PC-9 (cell line): ENCODE results near the gene SCRN3. TPM values are rescaled to one million over a fixed set of nuclear protein-coding genes. Genes with fewer than 3 reads are reported as not detected.

Experiments used
- BruUV-seq: library from RNA; stranded (reverse); fragments of 400-500 nt; replicated peaks from 2 replicates; lab custom pipeline; 2021; lab: Mats Ljungman, UMichigan
- CTCF ChIA-PET: fragments of 300-600 bp; sonication (Branson Sonifier 250); formaldehyde crosslinking; loops from one replicate; lab custom pipeline; 2022; ENCODE audit warnings: antibody characterized with exemption; lab: Charles Lee
- POLR2A ChIA-PET: fragments of 300-600 bp; sonication (Branson Sonifier 250); formaldehyde crosslinking; loops from one replicate; lab custom pipeline; 2022; ENCODE audit warnings: antibody characterized with exemption; ENCODE audit not compliant: unreplicated experiment; lab: Charles Lee
- DNase-seq, 2 experiments: peaks; one replicate each; pipeline versions ENCODE4 v3.0.0 to v3.0.0-alpha.2; 2015 to 2022; ENCODE audit warnings: mixed read lengths in 1 of 2
- H2AFZ ChIP-seq: fragments of 200-600 bp; sonication (generic); 2 replicates; pipeline ENCODE4 v1.8.1; 2017; ENCODE audit warnings: antibody characterized with exemption
- H3F3A ChIP-seq: fragments of 200-600 bp; sonication (generic); 2 replicates; pipeline ENCODE4 v1.8.1; 2017; ENCODE audit warnings: antibody characterized with exemption, mild to moderate bottlenecking, low read depth; ENCODE audit not compliant: insufficient read depth
- H3K27ac ChIP-seq: fragments of 200-600 bp; sonication (generic); 2 replicates; pipeline ENCODE4 v1.6.1; 2016; ENCODE audit warnings: mixed run types
- H3K27me3 ChIP-seq: fragments of 200-600 bp; sonication (generic); 2 replicates; pipeline ENCODE4 v1.6.1; 2016; ENCODE audit warnings: low read depth, mixed run types; ENCODE audit not compliant: insufficient read depth
- H3K36me3 ChIP-seq: fragments of 200-600 bp; sonication (generic); 2 replicates; pipeline ENCODE4 v1.6.1; 2016; ENCODE audit warnings: low read depth, mixed run types
- H3K4me1 ChIP-seq: fragments of 200-600 bp; sonication (generic); replicated peaks from 2 replicates; pipeline ENCODE4 v1.6.1; 2016; ENCODE audit warnings: mixed run types; ENCODE audit not compliant: insufficient read depth
- H3K4me2 ChIP-seq: fragments of 200-600 bp; sonication (generic); 2 replicates; pipeline ENCODE4 v1.6.1; 2017; ENCODE audit warnings: mixed run types
- H3K4me3 ChIP-seq: fragments of 200-600 bp; sonication (generic); 2 replicates; pipeline ENCODE4 v1.6.1; 2016; ENCODE audit warnings: mixed run types
- H3K79me2 ChIP-seq: fragments of 200-600 bp; sonication (generic); 2 replicates; pipeline ENCODE4 v1.6.1; 2017; ENCODE audit warnings: low read depth, mixed run types
- H3K9me2 ChIP-seq: fragments of 200-600 bp; sonication (generic); 2 replicates; pipeline ENCODE4 v1.8.1; 2017; ENCODE audit warnings: mild to moderate bottlenecking; ENCODE audit not compliant: insufficient read depth
- H3K9me3 ChIP-seq: fragments of 200-600 bp; sonication (generic); 2 replicates; pipeline ENCODE4 v1.8.1; 2016; ENCODE audit warnings: low read depth; ENCODE audit not compliant: insufficient read depth
- H4K20me1 ChIP-seq: fragments of 200-600 bp; sonication (generic); 2 replicates; pipeline ENCODE4 v1.8.1; 2017; ENCODE audit not compliant: insufficient read depth
- EZH2 ChIP-seq: fragments of 200-600 bp; sonication (generic); IDR thresholded peaks from 2 replicates; pipeline ENCODE4 v1.8.0; 2017; ENCODE audit warnings: antibody characterized with exemption, low read depth
- intact Hi-C: fragments of 100-400 bp; cut with micrococcal nuclease; formaldehyde crosslinking; loops from one replicate; pipeline ENCODE4 v1.10.0; 2022; ENCODE audit not compliant: unreplicated experiment
- total RNA-seq: library from RNA; stranded (reverse); gene quantifications from 2 replicates; pipeline ENCODE4 v1.2.3, GENCODE V29; 2021
- TF ChIP-seq, protein P1 (sequence below): fragments of 200-600 bp; sonication (generic); conservative IDR thresholded peaks from 2 replicates; pipeline ENCODE4 v1.6.1; 2017; ENCODE audit warnings: mixed run types, antibody characterized with exemption, mild to moderate bottlenecking, moderate library complexity

SCRN3 gene
- total RNA-seq, 1 experiment from 2014 or later: 28.7 TPM

DNA sequence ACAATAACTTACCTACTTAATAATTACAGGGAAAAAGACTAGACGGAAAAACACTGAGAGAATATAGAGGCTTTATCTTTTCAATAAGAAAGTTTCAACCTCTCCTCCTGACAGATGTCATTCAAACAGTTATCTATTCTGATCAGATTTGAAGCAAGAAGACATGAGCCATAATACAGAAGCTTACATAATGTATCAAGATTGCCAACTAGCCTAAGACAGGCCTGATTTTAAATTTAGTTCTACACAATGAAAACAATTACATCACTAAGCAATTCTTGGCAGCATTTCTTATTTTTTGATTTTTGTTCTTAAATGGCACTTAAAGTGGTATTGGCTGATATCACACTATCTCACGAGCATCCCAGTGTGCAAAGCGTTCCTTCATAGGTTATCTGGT is 49.7 kb downstream of the SCRN3 start:
- Histone ChIP-seq H3K9me3 (no peaks in the 10 kb centered on the region), H3K4me2 (no peak overlapping the region), H3K36me3 (no peaks in the 10 kb centered on the region), H3K4me3 (no peak overlapping the region), H3K27me3 (no peaks in the 10 kb centered on the region), H3K27ac (no peak overlapping the region), H3K79me2 (no peaks in the 10 kb centered on the region), H3K4me1 (peaks cover 19% of the 10 kb centered on the region), H4K20me1 (no peaks in the 10 kb centered on the region), H2AFZ (no peak overlapping the region), H3F3A (peaks cover 7% of the 10 kb centered on the region; the same call in 1 of the 2 replicates), H3K9me2 (no peaks in the 10 kb centered on the region)
- ChIA-PET CTCF (no interaction called here), POLR2A (no interaction called here)
- TF ChIP-seq, protein P1, sequence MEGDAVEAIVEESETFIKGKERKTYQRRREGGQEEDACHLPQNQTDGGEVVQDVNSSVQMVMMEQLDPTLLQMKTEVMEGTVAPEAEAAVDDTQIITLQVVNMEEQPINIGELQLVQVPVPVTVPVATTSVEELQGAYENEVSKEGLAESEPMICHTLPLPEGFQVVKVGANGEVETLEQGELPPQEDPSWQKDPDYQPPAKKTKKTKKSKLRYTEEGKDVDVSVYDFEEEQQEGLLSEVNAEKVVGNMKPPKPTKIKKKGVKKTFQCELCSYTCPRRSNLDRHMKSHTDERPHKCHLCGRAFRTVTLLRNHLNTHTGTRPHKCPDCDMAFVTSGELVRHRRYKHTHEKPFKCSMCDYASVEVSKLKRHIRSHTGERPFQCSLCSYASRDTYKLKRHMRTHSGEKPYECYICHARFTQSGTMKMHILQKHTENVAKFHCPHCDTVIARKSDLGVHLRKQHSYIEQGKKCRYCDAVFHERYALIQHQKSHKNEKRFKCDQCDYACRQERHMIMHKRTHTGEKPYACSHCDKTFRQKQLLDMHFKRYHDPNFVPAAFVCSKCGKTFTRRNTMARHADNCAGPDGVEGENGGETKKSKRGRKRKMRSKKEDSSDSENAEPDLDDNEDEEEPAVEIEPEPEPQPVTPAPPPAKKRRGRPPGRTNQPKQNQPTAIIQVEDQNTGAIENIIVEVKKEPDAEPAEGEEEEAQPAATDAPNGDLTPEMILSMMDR: no peak
- no peak for TF ChIP-seq EZH2
- DNase-seq: no peak
- intact Hi-C loops: no loop called here
- BruUV-seq: no TSS peak

DNA sequence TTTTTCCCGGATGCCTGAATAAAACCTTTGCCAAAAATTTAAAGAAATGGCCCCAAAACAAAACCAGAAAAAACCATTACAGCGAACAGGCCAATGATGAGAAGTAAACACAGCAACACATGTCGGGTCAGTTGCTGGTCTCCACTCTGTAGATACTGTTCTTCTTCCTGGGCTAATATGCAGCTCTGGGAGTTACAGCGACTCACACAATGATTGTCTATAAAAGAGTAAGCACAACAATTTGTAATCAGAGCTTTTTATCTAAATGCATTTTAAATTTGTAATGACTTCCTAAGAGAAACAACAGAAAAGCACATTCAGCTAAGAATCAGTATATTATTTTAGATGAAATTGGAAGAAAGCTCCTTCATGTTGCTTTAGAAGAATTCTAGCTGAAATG is 51.0 kb downstream of the SCRN3 start:
- Histone ChIP-seq H3K27me3 (no peaks in the 10 kb centered on the region), H3K9me2 (no peaks in the 10 kb centered on the region), H4K20me1 (no peaks in the 10 kb centered on the region), H2AFZ (no peak overlapping the region), H3K36me3 (no peaks in the 10 kb centered on the region), H3K27ac (no peak overlapping the region), H3K4me3 (no peak overlapping the region), H3K4me1 (peaks cover 19% of the 10 kb centered on the region), H3K9me3 (no peaks in the 10 kb centered on the region), H3K4me2 (no peak overlapping the region), H3K79me2 (no peaks in the 10 kb centered on the region), H3F3A (peaks cover 7% of the 10 kb centered on the region; the same call in 1 of the 2 replicates)
- intact Hi-C loops: no loop called here
- TF ChIP-seq EZH2: no peak
- TF ChIP-seq, protein P1: no peak
- DNase-seq: no peak
- ChIA-PET CTCF (interaction anchor here (0.6 to 1.1 kb wide), 5 partner anchors 16 to 101 kb away, joined by 3 to 6 read pairs (median 4); no protein-coding TSS in a partner anchor), POLR2A (no interaction called here)
- no TSS peak for BruUV-seq

DNA sequence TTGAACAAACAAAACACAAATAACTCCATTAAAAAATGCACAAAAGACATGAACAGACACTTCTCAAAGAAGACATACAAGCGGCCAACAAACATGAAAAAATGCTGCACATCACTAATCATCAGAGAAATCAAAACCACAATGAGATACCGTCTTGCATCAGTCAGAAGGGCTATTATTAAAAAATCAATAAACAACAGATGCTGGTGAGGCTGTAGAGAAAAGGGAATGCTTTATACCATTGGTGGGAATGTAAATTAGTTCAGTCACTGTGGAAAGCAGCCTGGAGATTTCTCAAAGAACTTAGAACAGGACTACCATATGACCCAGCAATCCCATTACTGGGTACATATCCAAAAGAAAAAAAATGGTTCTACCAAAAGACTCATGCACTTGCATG is 53.5 kb downstream of the SCRN3 start:
- TF ChIP-seq EZH2: no peak
- TF ChIP-seq, protein P1: no peak
- intact Hi-C loops: no loop called here
- Histone ChIP-seq H3K9me2 (no peaks in the 10 kb centered on the region), H2AFZ (0 out of 2 replicates have a peak overlapping the region, but pooled peaks have one; percentile 20), H3K9me3 (no peaks in the 10 kb centered on the region), H3K4me3 (no peak overlapping the region), H3K4me1 (no peaks in the 10 kb centered on the region), H3K79me2 (no peaks in the 10 kb centered on the region), H3F3A (no peaks in the 10 kb centered on the region), H3K4me2 (no peak overlapping the region), H3K36me3 (no peaks in the 10 kb centered on the region), H3K27ac (no peak overlapping the region), H4K20me1 (no peaks in the 10 kb centered on the region), H3K27me3 (no peaks in the 10 kb centered on the region)
- DNase-seq: no peak
- POLR2A ChIA-PET: no interaction called here
- CTCF ChIA-PET: no interaction called here
- BruUV-seq: no TSS peak
